Uterus (tissue), 4 donors: ENCODE measurements around the gene KCNK1. TPM values are rescaled to one million over a fixed set of nuclear protein-coding genes. Genes with fewer than 3 reads are reported as not detected.
A peak's percentile ranks its signal among the peaks of the same experiment; 100 is the strongest.
"Not testable (repeated sequence)": the region's sequence is repeated elsewhere in the genome, so short reads cannot be mapped to it uniquely, and the experiment has no call there.

Experiments
- DNase-seq, 2 donors: peaks; one replicate each; pipeline ENCODE4 v3.0.0-alpha.2; 2019 to 2020
- H3K27ac ChIP-seq, 2 donors: fragments of 200-600 bp; sonication (generic); 1 replicate in 1 of 2; 2 replicates in 1 of 2; pipeline ENCODE4 v1.5.1; 2016 to 2018
- H3K27me3 ChIP-seq, 2 donors: fragments of 200-600 bp; sonication (generic); one replicate each; pipeline ENCODE4 v1.5.1; 2018 to 2019; ENCODE audit warnings: control low read depth in 1 of 2
- H3K36me3 ChIP-seq, 2 donors: fragments of 200-600 bp; sonication (generic); one replicate each; pipeline ENCODE4 v1.5.1; 2019; ENCODE audit warnings: control low read depth in 1 of 2
- H3K4me1 ChIP-seq, 2 donors: fragments of 200-600 bp; sonication (generic); one replicate each; pipeline ENCODE4 v1.5.1; 2018 to 2019; ENCODE audit warnings: control low read depth in 1 of 2
- H3K4me3 ChIP-seq, 2 donors: fragments of 200-600 bp; sonication (generic); 1 replicate in 1 of 2; 2 replicates in 1 of 2; pipeline ENCODE4 v1.5.1; 2018 to 2019; ENCODE audit warnings: mild to moderate bottlenecking in 1 of 2
- H3K9me3 ChIP-seq, 2 donors: fragments of 200-600 bp; sonication (generic); one replicate each; pipeline ENCODE4 v1.5.1; 2019; ENCODE audit warnings: control low read depth in 1 of 2
- POLR2A ChIP-seq, 2 donors: fragments of 450-650 bp; IDR thresholded peaks; one replicate each; pipeline ENCODE4 v1.6.1; 2016; ENCODE audit warnings: antibody characterized with exemption in 2 of 2, mild to moderate bottlenecking in 1 of 2, moderate library complexity in 1 of 2
- intact Hi-C: fragments of 100-400 bp; cut with DNase I; formaldehyde crosslinking; loops from one replicate; pipeline ENCODE4 v1.15.1; 2023; ENCODE audit warnings: low total_unique reads
- total RNA-seq, 4 donors: library from RNA; depleted of rRNA in 3 of 4; stranded (reverse); fragments of >200 nt in 3 of 4; gene quantifications; one replicate each; pipeline versions ENCODE4 v1.1.0 to v1.2.4, GENCODE V29; 2014 to 2023
- TF ChIP-seq, protein P1 (sequence below), 4 experiments: fragments of 200-600 bp in 2 of 4; fragments of 450-650 bp in 2 of 4; sonication (generic) in 2 of 4; IDR thresholded peaks; one replicate each; pipeline ENCODE4 v1.5.1; 2016 to 2019; ENCODE audit warnings: antibody characterized with exemption in 4 of 4, mild to moderate bottlenecking in 2 of 4, moderate library complexity in 1 of 4
- donor health status: DM: yes; HTN: yes; CAD: no.

Gene KCNK1
- total RNA-seq, 4 donors from 2014 or later = 1.0 to 17.1 (median 7.9) TPM

GRCh38 chr1:233614173-233614742 lies 352 bp downstream of the KCNK1 start:
- Histone ChIP-seq H3K4me1 (no peaks in the 10 kb centered on the region), H3K36me3 (no peaks in the 10 kb centered on the region), H3K27me3 (no peaks in the 10 kb centered on the region), H3K9me3 (no peaks in the 10 kb centered on the region), H3K4me3 (peak overlapping the region; percentile 65 to 69), H3K27ac (peak overlapping the region; percentile 83 to 87)
- intact Hi-C loops = no loop called here
- TF ChIP-seq, protein P1, sequence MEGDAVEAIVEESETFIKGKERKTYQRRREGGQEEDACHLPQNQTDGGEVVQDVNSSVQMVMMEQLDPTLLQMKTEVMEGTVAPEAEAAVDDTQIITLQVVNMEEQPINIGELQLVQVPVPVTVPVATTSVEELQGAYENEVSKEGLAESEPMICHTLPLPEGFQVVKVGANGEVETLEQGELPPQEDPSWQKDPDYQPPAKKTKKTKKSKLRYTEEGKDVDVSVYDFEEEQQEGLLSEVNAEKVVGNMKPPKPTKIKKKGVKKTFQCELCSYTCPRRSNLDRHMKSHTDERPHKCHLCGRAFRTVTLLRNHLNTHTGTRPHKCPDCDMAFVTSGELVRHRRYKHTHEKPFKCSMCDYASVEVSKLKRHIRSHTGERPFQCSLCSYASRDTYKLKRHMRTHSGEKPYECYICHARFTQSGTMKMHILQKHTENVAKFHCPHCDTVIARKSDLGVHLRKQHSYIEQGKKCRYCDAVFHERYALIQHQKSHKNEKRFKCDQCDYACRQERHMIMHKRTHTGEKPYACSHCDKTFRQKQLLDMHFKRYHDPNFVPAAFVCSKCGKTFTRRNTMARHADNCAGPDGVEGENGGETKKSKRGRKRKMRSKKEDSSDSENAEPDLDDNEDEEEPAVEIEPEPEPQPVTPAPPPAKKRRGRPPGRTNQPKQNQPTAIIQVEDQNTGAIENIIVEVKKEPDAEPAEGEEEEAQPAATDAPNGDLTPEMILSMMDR (IDR thresholded peaks at IDR 0.05) = no peak
- no peak for TF ChIP-seq POLR2A (IDR thresholded peaks at IDR 0.05)
- peak in 1 of 2 donors; percentile 32 for DNase-seq

DNA sequence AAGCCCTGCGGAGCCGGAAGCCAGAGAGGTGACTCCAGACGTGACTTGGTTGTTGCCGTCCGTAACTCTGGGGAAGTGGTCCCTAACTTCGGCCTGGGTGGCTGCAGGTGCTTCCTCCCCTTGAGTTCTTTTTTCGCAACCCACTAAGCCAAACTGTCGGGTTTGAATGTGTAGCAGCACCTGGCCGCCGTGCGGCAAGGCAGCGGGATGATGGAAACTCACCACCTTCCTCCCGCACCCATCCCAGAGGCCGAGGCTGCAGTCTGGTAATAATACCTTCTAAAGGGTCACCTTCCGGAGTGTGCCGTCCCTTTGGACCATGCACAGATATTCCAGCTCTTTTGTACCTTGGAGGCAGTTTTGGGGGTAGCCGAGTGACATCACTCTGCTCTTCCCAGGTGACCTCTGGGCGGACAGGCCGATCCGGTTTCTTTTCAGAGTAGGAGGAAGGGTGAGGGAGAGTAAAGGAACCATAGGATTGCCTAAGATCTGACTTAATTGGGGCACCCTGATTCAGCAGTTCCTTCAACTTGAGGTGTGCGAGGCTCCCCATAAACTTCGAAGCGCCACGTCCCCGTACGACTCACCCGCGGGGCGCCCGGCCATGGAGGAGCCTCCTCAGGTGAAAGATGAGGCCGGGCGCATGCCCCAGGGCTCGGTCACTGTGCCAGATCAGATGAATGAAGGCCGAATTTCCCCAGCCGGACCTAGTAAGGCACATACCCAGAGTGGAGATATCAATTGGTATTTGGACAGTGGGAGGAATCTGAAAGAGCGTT lies 1.0 kb downstream of the KCNK1 start:
- no peaks in the 10 kb centered on the region for H3K27me3 ChIP-seq
- peak in 1 of 2 donors; percentile 25 for DNase-seq

GRCh38 chr1:233615571-233615970 lies 1.7 kb downstream of the KCNK1 start:
- Histone ChIP-seq H3K4me3 (peak overlapping the region; percentile 65 to 69), H3K36me3 (no peaks in the 10 kb centered on the region), H3K4me1 (no peaks in the 10 kb centered on the region), H3K9me3 (no peaks in the 10 kb centered on the region), H3K27me3 (no peaks in the 10 kb centered on the region), H3K27ac (peak overlapping the region in 1 of 2 donors; percentile 83)
- TF ChIP-seq, protein P1 (IDR thresholded peaks at IDR 0.05) = no peak
- TF ChIP-seq POLR2A (IDR thresholded peaks at IDR 0.05) = no peak
- intact Hi-C loops = no loop called here
- DNase-seq = no peak

More for the DNA sequence above, 1.0 kb downstream of the KCNK1 start:
- Histone ChIP-seq H3K9me3 (no peaks in the 10 kb centered on the region), H3K27ac (peak overlapping the region; percentile 83 to 87), H3K36me3 (no peaks in the 10 kb centered on the region), H3K4me1 (no peaks in the 10 kb centered on the region), H3K4me3 (peak overlapping the region; percentile 65 to 69)
- intact Hi-C loops = no loop called here
- no peak for TF ChIP-seq POLR2A (IDR thresholded peaks at IDR 0.05)
- TF ChIP-seq, protein P1 (IDR thresholded peaks at IDR 0.05) = no peak

DNA sequence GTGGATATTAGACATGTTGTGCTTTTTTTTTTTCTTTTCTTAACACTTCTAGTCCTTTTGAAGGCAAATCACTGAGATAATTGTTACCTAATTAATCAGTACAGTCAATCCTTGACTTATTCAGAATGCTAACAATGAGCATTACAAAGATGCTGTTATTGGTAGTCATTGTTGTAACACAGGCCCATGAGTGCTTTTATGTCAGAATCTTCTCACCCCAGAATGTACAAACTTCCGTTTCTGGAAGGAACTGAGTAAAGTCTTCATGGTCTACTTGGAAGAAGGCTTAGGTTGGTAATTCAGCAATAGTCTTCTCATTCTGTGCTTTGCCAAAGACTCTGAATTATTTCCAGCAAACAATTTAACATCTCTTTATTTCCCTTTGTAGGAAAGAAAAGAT lies 3.1 kb downstream of the KCNK1 start:
- no peak for DNase-seq
- H3K27me3 ChIP-seq = no peaks in the 10 kb centered on the region
- no peaks in the 10 kb centered on the region for H3K9me3 ChIP-seq
- intact Hi-C loops = no loop called here
- H3K36me3 ChIP-seq = no peaks in the 10 kb centered on the region
- no peak overlapping the region for H3K4me3 ChIP-seq
- no peak overlapping the region for H3K27ac ChIP-seq
- no peaks in the 10 kb centered on the region for H3K4me1 ChIP-seq
- TF ChIP-seq POLR2A (IDR thresholded peaks at IDR 0.05) = no peak
- TF ChIP-seq, protein P1 (IDR thresholded peaks at IDR 0.05) = no peak

- H3K27ac ChIP-seq, H3K9me3 ChIP-seq, intact Hi-C loops, H3K36me3 ChIP-seq, H3K4me3 ChIP-seq, DNase-seq, H3K27me3 ChIP-seq, H3K4me1 ChIP-seq: not testable (repeated sequence)
Observed at GRCh38 chr1:233619414-233619813, 5.5 kb downstream of the KCNK1 start.
